ENCODE measurements around the gene DET1.
"Not testable (repeated sequence)": the region's sequence is repeated elsewhere in the genome, so short reads cannot be mapped to it uniquely, and the experiment has no call there.

The DET1 gene

DNA sequence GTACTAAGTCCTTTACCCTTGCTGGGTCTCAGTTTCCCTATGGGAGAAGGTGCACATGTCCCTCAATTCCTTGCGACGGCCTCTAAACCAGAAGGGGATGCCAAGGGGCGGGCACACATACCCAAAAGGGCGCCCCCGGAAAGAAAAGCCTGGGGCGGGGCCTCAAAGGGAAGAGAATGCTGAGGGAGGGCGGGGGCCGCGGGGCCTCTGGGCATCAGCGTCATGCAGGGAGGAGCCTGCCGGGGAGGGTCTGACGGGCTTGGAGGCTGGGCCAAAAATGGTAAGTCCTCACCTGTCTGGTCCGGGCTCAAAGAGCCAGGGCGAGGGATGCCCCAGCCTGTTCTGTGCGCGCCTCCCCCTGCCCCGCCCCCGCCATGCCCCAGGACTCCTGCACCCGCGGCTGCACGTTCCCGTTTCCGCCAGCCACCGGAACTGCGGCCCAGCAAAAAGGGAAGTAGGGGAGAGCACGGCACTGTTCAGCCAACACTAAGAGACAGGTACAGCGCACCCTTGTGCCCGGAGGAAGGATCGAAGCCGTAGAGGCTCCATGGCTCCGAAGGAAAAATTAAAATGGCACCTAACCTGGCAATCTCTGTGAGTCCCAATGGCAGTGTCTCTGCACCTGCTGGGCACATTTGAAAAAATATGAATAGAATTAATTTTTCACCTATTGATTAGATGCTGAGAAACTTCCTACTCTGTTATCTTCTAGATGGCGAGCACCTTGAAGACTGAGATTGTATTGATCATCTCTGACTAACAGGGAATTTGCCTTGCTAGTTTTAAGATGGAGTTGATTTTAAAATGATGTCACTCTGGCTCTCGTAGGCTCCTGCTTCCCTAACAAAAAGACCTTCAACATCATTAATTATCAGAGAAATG, at the start of gene DET1:
TSS of gene DET1 (minus strand) at position 434 of the 882 bp plus-strand sequence. CDS start 14,976 bp downstream, outside the sequence.
- DNase-seq (ENCODE audit: low spot score) = peak; percentile 96

DNA sequence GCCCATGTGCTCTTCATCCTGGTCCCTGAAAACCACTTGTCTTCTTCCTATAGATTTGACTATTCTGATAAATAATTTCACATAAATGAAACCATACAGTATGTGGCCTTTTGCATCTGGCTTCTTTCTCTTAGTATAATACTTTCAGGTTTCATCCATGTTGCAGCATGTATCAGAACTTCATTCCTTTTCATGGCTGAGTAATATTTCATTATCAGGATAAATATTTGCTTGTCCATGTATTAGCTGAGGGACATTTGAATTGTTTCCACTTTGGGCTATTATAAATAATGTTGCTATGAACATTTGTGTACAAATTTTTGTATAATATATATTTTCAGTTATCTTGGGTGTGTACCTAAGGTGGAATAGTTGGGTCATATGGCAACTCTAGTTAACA, 44.9 kb upstream of the DET1 start:
- no peak for DNase-seq (ENCODE audit: low spot score)

DNA sequence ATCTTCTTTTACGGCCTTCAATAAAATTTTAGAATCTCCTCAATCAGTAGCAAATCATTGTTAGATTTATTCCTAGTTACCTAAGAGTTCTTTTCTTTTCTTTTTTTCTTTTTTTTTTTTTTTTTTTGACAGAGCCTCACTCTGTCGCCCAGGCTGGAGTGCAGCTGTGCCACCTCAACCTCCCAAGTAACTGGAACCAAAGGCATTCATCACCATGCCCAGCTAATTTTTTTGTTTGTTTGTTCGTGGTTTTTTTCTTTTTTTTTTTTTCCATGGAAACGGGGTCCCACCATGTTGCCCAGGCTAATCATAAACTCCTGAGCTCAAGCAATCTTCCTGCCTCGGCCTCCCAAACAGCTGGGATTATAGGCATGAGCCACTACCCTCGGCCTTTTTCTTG, 44.3 kb upstream of the DET1 start:
- DNase-seq (ENCODE audit: low spot score) = no peak

DNA sequence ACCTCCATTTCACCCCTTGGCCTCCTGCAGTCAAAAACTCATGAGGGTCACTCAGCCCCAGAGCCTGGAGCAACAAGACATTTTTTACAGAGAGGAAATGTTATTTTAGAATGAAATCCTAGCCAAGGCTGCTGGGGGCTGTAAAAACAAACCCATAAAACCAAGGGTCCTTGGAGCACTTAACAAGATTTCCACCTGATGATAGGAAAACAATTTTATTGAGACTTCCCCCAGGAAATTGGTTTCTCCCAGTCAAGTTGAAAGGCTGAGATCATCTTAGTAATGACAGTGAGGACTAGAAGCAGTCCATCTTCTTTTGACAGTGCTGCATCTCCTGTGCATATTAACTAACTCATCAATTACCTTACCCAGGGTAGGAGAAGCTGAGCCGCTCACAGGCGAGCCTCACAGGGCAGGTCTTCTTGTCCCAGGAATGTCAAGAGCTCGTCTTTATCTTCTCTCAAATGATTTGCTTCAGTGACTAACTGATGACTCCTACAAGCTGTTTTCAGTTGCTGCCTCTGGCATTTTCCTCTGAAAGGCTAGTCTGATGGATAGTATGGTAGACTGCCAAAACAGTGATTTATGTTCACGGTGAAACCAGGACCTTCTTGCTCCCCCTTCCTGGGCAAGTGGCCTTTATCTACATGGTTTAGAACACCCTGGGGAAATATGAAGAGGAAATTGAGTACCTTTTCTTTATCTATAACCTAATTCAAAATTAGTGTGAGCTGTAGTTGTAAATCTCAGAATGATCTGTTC, 40.1 kb upstream of the DET1 start:
- peak; percentile 10 for DNase-seq (ENCODE audit: low spot score)

DNA sequence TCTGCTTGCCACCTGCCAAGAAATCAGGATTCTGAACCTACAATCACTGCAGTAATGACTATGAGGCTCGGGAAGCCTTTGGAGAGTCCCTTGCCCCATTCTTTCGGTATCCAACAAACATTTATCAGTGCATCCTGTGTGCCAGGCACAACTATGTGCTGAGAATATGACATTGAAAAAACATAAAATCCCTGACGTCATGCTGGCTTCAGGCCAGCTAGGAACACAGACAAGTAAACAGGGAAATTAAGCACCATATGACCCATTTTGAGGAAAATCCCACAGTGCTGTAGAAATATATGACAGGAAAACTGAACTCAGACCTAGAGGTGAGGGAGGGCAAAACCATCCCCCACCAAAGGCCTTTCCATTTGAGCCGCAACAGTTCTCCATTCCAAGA, 34.1 kb upstream of the DET1 start:
- no peak for DNase-seq (ENCODE audit: low spot score)

DNA sequence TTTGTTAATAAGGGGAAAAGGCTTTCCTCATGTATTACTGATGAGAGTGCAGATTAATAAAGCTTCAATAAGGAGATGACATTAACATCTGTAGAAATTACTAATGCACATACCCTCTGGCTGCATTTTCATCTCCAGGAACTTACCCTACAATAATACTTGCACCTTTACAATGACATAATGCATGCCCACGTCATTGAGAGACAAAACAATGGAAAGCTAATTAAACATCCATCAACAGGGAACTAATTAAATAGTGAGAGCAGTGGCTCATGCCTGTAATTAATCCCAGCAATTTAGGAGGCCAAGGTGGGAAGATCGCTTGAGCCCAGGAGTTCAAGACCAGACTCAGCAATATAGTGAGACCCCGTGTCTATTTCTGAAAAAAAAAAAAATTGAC, 32.8 kb upstream of the DET1 start:
- no peak for DNase-seq (ENCODE audit: low spot score)

DNA sequence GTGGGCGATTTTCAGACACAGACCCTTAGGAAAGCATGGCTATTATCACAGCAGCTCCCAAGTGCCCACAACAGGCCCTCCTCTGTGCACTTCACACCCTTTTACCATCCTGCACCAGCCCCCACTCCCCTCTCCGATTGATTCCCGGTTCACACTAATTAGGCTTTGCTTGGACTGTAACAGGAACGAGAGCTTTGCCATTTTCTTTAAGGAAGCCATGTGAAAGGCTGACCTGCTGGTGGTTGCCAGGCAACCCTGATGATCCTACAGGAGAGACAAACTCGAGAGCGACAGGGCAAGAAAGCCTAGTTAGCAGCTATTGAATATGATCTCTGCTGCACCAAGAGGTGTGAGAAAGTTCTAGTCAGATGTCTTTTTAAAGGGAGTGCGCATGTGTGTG, 28.2 kb upstream of the DET1 start:
- DNase-seq (ENCODE audit: low spot score) = no peak

DNA sequence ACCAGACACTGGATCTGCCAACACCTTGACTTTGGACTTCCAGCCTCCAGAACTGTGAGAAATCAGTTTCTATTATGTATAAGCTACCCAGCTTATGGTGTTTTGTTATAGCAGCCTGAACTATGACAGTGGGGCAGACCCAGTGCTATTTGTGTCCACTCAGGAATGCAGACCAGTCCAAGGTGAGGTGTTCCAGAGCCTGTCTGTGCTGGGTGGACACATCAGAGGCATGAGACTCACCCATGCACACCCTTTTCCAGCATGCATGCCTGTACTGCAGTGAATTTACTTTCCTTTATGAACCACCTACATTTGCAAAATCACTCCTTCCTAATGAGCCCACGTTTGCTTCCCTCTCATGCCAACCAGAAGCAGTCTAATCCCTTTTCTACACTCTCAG, 27.6 kb upstream of the DET1 start:
- DNase-seq (ENCODE audit: low spot score) = no peak

DNA sequence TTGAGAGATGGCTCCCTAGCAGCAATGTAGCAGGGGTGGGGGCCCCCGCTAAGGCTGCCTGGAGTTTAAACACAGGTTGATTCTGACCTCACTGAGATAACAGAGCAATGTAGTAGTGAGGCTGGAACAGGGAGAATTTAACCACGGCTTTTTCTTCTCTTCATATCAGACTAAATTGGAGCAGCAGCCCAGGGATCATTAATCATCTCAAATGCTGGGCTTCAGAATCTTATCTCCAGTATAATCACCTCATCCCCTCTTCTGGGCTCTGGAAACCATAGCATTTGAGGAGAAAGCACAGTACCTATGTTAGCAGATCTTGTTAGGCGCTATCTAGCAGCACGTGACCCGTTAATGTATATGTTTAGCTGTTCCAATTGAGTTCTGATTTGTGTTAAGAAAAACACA, 25.4 kb upstream of the DET1 start:
- no peak for DNase-seq (ENCODE audit: low spot score)

DNA sequence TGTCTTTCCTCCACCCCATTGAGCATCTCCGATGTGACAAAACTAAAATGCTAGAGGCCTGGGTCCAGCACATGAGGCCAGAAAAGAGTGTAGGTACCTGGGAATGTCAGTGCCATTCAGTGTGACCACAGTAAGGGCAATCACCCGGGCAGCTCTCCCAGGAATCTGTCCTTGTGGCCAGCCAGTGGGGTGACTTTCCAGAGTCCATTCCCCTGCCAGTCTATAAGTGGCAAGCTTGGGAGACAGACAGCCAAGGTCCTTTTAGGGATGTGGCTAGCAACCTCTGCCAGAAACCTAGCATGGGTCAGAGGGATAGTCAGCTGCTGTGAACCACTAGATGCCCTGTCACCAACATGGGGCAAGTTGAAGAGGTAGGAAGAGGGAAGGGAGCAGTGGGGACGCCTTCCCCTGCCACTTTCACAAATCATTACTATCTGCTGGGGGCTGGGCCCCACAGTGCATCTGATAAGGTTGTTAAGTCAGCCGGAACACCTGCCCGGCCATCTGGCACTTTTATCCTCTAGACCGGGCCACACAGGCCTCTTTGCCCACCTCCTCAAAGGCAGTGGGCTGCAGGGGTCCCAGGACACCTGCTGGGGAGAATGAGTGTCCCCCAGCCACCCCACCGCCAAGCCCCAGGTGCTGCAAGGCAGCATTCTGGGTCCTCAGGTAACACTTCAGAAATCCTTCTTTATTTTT, 24.8 kb upstream of the DET1 start:
- DNase-seq (ENCODE audit: low spot score) = no peak

DNA sequence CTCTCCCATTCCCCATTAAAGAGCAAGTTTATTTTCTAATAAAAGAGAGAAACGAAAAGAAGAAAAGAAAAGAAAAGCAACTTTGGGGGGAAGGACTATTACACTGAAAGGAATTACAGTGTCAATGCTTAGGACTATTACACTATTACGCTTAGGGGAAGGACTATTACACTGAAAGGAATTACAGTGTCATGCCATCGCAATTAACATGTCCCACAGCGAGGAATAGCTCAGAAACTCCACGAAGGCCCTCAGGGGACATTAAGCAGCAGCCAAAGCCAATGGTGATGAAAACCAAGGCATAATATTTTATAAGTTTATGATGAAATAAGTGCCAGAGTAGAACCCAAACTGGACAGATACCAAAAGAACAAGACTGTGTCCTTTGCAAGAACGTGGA, 22.1 kb upstream of the DET1 start:
- no peak for DNase-seq (ENCODE audit: low spot score)

DNA sequence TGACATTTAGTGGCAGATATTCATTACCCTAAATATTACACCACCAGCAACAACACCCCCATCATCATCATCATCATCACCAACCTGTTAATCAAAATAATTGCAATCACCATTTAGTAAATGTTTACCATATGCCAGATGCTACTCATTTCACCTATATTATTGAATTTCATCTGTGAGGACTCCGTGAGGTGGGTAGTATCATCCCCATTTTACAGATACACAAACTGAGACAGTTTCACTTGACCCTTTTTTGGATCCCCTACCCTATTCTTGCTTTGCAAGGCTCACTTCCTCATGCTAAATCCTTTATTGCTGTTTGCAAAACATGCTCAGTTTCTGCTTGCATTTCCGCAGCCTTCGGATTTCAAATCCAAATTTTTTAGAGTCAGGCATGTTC, 18.3 kb upstream of the DET1 start:
- no peak for DNase-seq (ENCODE audit: low spot score)

DNA sequence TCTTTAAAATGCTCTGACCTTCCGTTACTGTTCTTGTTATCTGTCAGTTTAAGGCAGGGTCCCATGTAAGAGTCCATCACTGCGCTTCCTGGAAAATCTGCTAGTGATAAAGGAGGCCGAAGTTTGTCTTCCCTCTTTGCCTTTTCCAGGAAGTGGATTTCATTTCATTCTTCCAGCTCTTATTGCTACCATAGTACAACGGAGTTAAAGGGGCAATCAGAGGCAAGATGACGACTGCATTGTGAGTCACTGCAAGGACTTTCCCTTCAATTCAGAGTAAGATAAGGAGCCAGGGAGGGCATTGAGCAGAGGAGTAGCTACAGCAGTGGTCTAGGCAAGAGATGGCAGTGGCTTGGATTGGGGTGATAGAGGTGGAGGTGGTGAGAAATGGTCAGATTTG, 17.2 kb upstream of the DET1 start:
- DNase-seq (ENCODE audit: low spot score) = peak; percentile 9

DNA sequence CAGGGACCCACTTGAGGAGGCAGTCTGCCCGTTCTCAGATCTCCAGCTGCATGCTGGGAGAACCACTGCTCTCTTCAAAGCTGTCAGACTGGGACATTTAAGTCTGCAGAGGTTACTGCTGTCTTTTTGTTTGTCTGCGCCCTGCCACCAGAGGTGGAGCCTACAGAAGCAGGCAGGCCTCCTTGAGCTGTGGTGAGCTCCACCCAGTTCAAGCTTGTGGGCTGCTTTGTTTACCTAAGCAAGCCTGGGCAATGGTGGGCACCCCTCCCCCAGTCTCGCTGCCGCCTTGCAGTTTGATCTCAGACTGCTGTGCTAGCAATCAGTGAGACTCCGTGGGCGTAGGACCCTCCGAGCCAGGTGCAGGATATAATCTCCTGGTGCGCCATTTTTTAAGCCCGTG, 13.1 kb upstream of the DET1 start:
- DNase-seq (ENCODE audit: low spot score) = not testable (repeated sequence)

DNA sequence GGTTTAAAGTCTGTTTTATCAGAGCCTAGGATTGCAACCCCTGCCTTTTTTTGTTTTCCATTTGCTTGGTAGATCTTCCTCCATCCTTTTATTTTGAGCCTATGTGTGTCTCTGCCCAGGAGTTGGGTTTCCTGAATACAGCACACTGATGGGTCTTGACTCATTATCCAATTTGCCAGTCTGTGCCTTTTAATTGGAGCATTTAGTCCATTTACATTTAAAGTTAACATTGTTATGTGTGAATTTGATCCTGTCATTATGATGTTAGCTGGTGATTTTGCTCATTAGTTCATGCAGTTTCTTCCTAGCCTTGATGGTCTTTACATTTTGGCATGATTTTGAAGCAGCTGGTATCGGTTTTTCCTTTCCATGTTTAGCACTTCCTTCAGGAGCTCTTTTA, 11.5 kb upstream of the DET1 start:
- DNase-seq (ENCODE audit: low spot score) = not testable (repeated sequence)

DNA sequence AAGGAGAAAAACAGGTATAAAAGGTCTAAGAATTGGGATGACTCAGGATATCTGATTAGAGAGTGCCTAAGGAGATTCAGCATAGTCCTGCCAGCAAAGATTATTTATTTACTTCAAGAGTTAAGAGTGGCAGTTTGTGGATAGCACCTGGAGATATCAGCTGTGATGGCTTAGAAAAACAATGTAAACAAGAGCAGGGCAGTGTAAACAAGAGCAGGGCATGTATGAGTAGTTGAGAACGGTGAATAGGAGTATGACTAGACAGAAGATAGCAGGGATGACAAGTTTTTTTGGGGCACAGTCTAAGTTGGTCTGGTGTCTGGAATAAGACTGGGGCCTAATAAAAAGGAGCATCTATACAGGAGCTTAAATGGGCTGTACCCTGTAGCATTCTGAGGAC, 1.5 kb upstream of the DET1 start:
- not testable (repeated sequence) for DNase-seq (ENCODE audit: low spot score)

DNA sequence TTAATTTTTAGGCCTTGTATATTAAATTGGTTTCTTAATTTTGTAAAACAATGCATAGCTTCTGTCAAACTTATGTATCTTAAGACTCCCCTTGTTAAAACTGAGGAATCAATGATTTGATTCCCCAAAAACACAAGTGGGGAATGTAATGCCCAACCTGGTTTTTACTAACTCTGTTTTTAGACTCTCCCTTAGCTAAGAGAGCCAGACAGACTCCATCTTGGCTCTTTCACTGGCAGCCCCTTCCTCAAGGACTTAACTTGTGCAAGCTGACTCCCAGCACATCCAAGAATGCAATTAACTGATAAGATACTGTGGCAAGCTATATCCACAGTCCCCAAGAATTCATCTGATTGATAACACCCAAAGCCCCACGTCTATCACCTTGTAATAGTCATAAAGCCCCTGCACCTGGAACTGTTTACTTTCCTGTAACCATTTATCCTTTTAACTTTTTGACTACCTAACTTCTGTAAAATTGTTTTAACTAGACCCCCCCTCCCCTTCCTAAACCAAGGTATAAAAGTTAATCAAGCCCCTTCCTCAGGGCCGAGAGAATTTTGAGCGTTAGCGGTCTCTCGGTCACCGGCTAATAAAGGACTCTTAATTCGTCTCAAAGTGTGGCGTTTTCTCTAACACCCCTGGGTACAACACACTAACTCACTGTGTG, 768 bp downstream of the DET1 start:
- DNase-seq (ENCODE audit: low spot score) = not testable (repeated sequence)

DNA sequence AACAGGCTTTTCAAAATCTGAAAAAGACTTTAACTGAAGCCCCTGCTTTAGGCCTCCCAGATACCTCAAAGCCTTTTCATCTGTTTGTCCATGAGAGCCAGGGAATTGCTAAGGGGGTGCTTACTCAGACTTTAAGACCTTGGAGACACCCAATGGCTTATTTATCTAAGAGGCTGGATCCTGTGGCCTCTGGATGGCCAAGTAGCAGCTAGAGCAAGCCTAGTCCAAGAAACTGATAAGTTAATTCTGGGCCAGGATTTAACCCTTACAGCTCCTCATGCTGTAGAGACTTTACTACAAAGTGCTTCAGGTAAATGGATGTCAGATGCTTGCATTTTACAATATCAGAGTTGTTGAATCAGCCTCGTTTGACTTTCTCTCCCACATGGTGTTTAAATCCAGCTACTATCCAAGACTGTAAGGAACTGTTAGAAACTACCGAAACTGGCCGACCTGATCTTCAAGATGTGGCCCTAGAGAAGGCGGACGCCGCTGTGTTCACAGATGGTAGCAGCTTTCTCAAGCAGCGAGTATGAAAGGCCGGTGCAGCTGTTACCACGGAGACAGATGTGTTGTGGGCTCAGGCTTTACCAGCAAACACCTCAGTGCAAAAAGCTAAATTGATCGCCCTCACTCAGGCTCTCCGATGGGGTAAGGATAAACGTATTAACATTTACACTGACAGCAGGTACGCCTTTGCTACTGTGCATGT, 3.3 kb downstream of the DET1 start:
- no peak for DNase-seq (ENCODE audit: low spot score)

DNA sequence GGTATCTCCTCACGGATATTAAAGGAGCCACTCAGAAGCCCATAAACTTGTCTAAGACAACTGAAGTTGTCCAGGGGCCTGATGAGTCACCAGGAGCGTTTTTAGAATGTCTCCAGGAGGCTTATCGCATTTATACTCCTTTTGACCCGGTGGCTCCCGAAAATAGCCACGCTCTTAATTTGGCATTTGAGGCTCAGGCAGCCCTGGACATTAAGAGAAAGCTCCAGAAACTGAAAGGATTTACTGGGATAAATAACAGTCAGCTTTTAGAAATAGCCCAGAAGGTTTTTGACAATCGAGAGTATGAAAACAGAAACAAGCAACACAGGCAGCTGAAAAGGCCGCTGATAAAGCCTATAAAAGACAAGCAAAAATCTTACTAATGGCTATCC, 4.1 kb downstream of the DET1 start:
- no peak for DNase-seq (ENCODE audit: low spot score)

DNA sequence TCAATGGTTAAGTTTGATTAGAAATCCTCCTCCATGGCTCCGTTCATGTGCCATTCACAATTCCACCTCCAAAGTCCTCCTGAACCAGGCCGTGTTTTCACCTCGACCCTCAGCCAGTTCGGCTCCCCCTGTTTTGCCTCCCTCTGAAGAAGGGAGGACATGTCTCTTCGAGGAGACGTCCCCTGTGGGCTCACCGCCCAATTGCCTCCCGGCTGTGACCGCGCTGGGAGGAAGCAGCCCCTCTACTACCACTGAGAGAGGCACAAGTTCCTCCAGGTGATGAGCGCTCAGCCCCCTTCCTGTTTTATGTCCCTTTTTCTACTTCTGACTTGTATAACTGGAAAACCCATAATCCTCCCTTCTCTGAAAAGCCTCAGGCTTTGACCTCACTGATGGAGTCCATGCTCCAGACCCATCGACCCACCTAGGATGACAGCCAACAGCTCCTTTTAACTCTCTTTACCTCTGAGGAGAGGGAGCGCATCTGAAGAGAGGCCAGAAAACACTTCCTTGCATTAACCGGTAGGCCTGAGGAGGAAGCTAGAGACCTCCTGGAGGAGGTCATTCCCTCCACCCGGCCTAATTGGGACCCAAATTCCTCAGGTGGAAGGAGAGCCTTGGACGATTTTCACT, 4.7 kb downstream of the DET1 start:
- no peak for DNase-seq (ENCODE audit: low spot score)

DNA sequence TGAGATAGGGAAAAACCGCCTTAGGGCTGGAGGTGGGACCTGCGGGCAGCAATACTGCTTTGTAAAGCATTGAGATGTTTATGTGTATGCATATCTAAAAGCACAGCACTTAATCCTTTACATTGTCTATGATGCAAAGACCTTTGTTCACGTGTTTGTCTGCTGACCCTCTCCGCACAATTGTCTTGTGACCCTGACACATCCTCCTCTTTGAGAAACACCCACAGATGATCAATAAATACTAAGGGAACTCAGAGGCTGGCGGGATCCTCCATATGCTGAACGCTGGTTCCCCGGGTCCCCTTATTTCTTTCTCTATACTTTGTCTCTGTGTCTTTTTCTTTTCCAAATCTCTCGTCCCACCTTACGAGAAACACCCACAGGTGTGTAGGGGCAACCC, 5.4 kb downstream of the DET1 start:
- DNase-seq (ENCODE audit: low spot score) = not testable (repeated sequence)

Data from RKO (cell line).